ENCODE results near the gene NR2F1-AS1.
A peak's percentile ranks its signal among the peaks of the same experiment; 100 is the strongest.

NR2F1-AS1 gene

GRCh38 chr5:93409691-93410090, 171.3 kb downstream of the NR2F1-AS1 start:
- no peak overlapping the region for H3K4me3 ChIP-seq (ENCODE audit: low read length)
- H3K9me3 ChIP-seq (ENCODE audit: insufficient read depth, low read depth, low read length), result no peaks in the 10 kb centered on the region
- no peaks in the 10 kb centered on the region for H3K36me3 ChIP-seq (ENCODE audit: insufficient read depth, low read length)
- H3K9ac ChIP-seq (ENCODE audit: low read depth, low read length), result no peak overlapping the region
- peaks cover 18% of the 10 kb centered on the region for H3K4me1 ChIP-seq (ENCODE audit: insufficient read depth, low read length)
- no peak overlapping the region for H3K27ac ChIP-seq (ENCODE audit: low read depth, low read length)
- H3K27me3 ChIP-seq (ENCODE audit: insufficient read depth, low read length), result no peaks in the 10 kb centered on the region

DNA sequence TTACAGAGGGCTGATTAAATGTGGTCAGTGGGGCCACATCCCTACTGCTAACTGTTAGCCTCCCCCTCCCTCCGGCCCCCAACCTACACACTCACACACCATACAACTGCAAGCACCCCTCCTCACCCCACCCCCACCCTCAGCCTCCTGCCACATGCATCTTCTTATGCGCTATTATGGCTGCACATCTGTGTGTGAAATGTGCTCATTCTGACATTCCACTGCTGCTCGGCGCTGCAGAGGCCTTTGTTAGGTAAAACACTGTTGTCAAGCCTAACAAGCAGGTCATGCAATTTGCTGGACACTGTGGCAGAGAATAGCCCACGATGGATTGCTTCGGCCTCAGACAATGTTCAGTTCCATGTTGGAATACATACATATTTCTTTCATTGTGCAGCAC, 173.6 kb downstream of the NR2F1-AS1 start:
- WGBS, result 87% methylated on average over 6 of the region's 6 CpGs
- Histone ChIP-seq H3K36me3 (ENCODE audit: insufficient read depth, low read length) (no peaks in the 10 kb centered on the region), H3K4me3 (ENCODE audit: low read length) (no peak overlapping the region), H3K27ac (ENCODE audit: low read depth, low read length) (0 out of 2 replicates have a peak overlapping the region, but pooled peaks have one; percentile 22), H3K4me1 (ENCODE audit: insufficient read depth, low read length) (peaks cover 18% of the 10 kb centered on the region), H3K9me3 (ENCODE audit: insufficient read depth, low read depth, low read length) (no peaks in the 10 kb centered on the region), H3K27me3 (ENCODE audit: insufficient read depth, low read length) (no peaks in the 10 kb centered on the region), H3K9ac (ENCODE audit: low read depth, low read length) (no peak overlapping the region)

DNA sequence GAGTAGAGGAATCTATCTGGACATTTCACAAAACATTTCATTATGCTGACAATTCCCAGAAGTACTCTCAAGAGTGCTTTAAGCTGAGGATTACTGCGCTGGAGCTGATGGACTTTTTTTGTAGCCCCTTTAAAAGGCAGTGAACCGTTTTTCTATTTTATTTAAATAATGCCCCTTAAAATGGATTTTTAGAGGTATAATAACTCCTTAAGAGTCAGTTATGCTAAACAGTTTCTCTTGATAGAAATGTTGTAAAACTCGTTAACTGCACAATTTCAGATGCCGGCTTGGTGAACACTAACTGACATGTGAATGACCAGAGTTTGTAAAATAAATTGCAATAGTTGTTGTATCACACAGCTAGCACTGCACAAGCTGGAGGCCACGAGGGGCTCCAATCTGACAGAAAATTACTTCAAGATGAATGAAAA, 174.0 kb downstream of the NR2F1-AS1 start:
- Histone ChIP-seq H3K27me3 (ENCODE audit: insufficient read depth, low read length) (no peaks in the 10 kb centered on the region), H3K27ac (ENCODE audit: low read depth, low read length) (no peak overlapping the region), H3K9ac (ENCODE audit: low read depth, low read length) (no peak overlapping the region), H3K4me3 (ENCODE audit: low read length) (no peak overlapping the region), H3K9me3 (ENCODE audit: insufficient read depth, low read depth, low read length) (no peaks in the 10 kb centered on the region), H3K4me1 (ENCODE audit: insufficient read depth, low read length) (peaks cover 18% of the 10 kb centered on the region), H3K36me3 (ENCODE audit: insufficient read depth, low read length) (no peaks in the 10 kb centered on the region)
- WGBS, result 91% methylated on average over 4 of the region's 5 CpGs

GRCh38 chr5:93404246-93404645, 176.8 kb downstream of the NR2F1-AS1 start:
- WGBS, result 92% methylated on average over 1 of the region's 1 CpG
- H3K36me3 ChIP-seq (ENCODE audit: insufficient read depth, low read length), result no peaks in the 10 kb centered on the region
- peaks cover 18% of the 10 kb centered on the region for H3K4me1 ChIP-seq (ENCODE audit: insufficient read depth, low read length)
- no peak overlapping the region for H3K9ac ChIP-seq (ENCODE audit: low read depth, low read length)
- no peak overlapping the region for H3K27ac ChIP-seq (ENCODE audit: low read depth, low read length)
- H3K4me3 ChIP-seq (ENCODE audit: low read length), result no peak overlapping the region
- no peaks in the 10 kb centered on the region for H3K9me3 ChIP-seq (ENCODE audit: insufficient read depth, low read depth, low read length)
- no peaks in the 10 kb centered on the region for H3K27me3 ChIP-seq (ENCODE audit: insufficient read depth, low read length)

DNA sequence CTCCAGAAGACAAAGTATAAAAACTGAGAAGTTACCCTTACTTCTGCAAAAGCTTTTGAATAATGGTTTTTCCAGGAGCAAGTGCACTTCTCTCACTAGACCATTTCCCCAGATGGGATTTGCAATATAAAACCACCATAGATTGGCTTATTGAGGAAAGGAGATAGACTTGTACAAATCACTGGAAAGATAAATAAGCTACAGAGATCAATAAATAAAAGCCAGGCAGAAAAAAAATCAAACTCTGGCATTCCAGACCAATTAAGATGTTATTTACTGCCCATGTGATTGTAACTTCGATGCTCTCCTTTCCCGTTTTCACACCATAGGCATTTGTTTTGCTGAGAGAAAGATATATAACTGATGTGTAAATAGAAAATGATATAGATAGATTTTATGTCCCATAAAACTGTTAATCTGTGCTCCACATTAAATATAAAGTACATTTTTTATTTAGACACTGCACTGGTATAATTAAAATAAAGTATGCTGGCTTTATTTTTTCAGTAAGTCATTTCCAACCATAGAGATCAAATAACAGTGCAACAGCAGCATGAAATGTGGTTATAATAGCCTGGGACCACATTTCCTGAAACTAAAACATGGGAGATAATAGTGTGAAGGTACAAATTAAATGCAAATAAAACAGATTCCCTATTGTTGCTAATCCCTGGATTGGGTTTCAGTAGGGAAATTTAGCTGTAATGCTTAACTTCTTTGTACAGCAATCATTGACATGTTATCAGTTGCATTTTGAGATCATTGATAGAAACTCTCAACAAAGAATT, 177.7 kb downstream of the NR2F1-AS1 start:
- Histone ChIP-seq H3K4me1 (ENCODE audit: insufficient read depth, low read length) (peaks cover 17% of the 10 kb centered on the region), H3K27ac (ENCODE audit: low read depth, low read length) (no peak overlapping the region), H3K9ac (ENCODE audit: low read depth, low read length) (no peak overlapping the region), H3K36me3 (ENCODE audit: insufficient read depth, low read length) (no peaks in the 10 kb centered on the region), H3K9me3 (ENCODE audit: insufficient read depth, low read depth, low read length) (no peaks in the 10 kb centered on the region), H3K4me3 (ENCODE audit: low read length) (no peak overlapping the region), H3K27me3 (ENCODE audit: insufficient read depth, low read length) (no peaks in the 10 kb centered on the region)
- 100% methylated on average over 1 of the region's 2 CpGs for WGBS

GRCh38 chr5:93402451-93402850, 178.6 kb downstream of the NR2F1-AS1 start:
- Histone ChIP-seq H3K9ac (ENCODE audit: low read depth, low read length) (no peak overlapping the region), H3K27me3 (ENCODE audit: insufficient read depth, low read length) (no peaks in the 10 kb centered on the region), H3K4me1 (ENCODE audit: insufficient read depth, low read length) (peaks cover 8% of the 10 kb centered on the region), H3K36me3 (ENCODE audit: insufficient read depth, low read length) (no peaks in the 10 kb centered on the region), H3K9me3 (ENCODE audit: insufficient read depth, low read depth, low read length) (no peaks in the 10 kb centered on the region), H3K4me3 (ENCODE audit: low read length) (no peak overlapping the region), H3K27ac (ENCODE audit: low read depth, low read length) (no peak overlapping the region)
- WGBS, result 98% methylated on average over 4 of the region's 4 CpGs

GRCh38 chr5:93401634-93402213, 179.3 kb downstream of the NR2F1-AS1 start:
- no peaks in the 10 kb centered on the region for H3K27me3 ChIP-seq (ENCODE audit: insufficient read depth, low read length)
- no peak overlapping the region for H3K4me3 ChIP-seq (ENCODE audit: low read length)
- H3K9me3 ChIP-seq (ENCODE audit: insufficient read depth, low read depth, low read length), result peaks cover 1% of the 10 kb centered on the region
- H3K27ac ChIP-seq (ENCODE audit: low read depth, low read length), result no peak overlapping the region
- H3K4me1 ChIP-seq (ENCODE audit: insufficient read depth, low read length), result peaks cover 1% of the 10 kb centered on the region; the same call in 1 of the 2 replicates
- H3K9ac ChIP-seq (ENCODE audit: low read depth, low read length), result no peak overlapping the region
- 84% methylated on average over 2 of the region's 3 CpGs for WGBS
- H3K36me3 ChIP-seq (ENCODE audit: insufficient read depth, low read length), result no peaks in the 10 kb centered on the region

DNA sequence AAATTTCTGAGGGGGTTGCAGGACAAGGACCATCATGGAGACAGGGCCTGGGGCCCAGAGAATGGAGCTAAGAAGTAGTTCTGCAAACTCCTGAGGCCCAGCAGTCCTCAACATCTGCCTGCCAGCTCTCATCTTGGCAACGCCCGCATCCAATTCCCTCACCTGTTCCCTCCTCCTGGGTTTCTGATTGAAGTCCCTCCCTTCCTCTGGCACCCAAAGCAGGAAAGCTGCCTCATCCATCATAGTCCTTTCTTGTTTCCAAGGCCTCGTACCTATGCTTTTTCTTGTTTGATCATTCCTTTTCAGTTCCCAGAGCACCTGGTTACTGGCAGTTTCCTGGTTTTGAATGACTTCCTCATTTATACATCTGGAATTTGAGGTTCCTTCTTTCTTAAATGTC, 181.3 kb downstream of the NR2F1-AS1 start:
- H3K36me3 ChIP-seq (ENCODE audit: insufficient read depth, low read length), result no peaks in the 10 kb centered on the region
- no peak overlapping the region for H3K27ac ChIP-seq (ENCODE audit: low read depth, low read length)
- 75% methylated on average over 3 of the region's 3 CpGs for WGBS
- no peak overlapping the region for H3K4me3 ChIP-seq (ENCODE audit: low read length)
- no peaks in the 10 kb centered on the region for H3K27me3 ChIP-seq (ENCODE audit: insufficient read depth, low read length)
- no peaks in the 10 kb centered on the region for H3K4me1 ChIP-seq (ENCODE audit: insufficient read depth, low read length)
- no peak overlapping the region for H3K9ac ChIP-seq (ENCODE audit: low read depth, low read length)
- H3K9me3 ChIP-seq (ENCODE audit: insufficient read depth, low read depth, low read length), result peaks cover 6% of the 10 kb centered on the region

DNA sequence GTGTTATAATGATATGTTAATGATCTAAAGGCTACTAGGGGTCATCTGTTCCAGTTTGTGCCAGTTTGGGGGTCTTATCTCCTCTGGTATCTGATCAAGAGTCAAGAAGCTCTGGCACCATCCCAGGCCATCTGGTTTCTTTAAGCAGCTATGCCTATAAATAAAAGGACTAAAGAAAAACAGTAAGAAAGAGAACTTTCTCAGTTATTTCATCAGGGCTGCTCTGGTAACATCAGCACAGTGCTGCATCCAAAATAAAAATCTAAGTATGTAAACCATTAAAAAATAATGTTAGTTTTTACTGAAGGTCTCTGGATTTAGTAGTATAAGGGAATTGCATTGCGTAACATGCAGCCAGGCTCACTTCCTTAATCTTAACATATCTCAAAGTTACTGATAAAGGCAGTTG, 185.0 kb downstream of the NR2F1-AS1 start:
- H3K4me3 ChIP-seq (ENCODE audit: low read length), result no peak overlapping the region
- peaks cover 6% of the 10 kb centered on the region for H3K9me3 ChIP-seq (ENCODE audit: insufficient read depth, low read depth, low read length)
- no peaks in the 10 kb centered on the region for H3K4me1 ChIP-seq (ENCODE audit: insufficient read depth, low read length)
- H3K27ac ChIP-seq (ENCODE audit: low read depth, low read length), result no peak overlapping the region
- no peaks in the 10 kb centered on the region for H3K36me3 ChIP-seq (ENCODE audit: insufficient read depth, low read length)
- WGBS, result 100% methylated on average over 1 of the region's 1 CpG
- no peak overlapping the region for H3K9ac ChIP-seq (ENCODE audit: low read depth, low read length)
- H3K27me3 ChIP-seq (ENCODE audit: insufficient read depth, low read length), result no peaks in the 10 kb centered on the region

DNA sequence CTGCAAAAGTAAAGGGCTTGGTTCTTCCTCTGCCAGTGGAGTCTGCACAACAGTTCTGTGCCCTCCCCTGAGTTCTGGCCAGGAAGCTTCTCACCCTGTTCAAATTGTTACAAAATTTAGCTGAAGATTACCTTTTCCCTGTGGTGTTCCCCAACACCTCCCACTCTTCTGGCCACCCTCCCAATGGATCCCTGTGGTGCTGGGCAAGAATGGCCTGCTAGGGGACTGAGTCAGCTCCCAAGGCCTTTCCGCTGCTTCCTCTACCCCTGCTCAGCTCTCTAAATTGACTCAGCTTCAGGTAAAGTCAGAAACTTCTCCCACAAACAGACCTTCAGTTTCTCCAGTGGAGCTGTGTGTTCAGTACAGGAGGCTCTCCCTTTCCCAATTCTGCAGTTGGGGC, 186.0 kb downstream of the NR2F1-AS1 start:
- Histone ChIP-seq H3K36me3 (ENCODE audit: insufficient read depth, low read length) (no peaks in the 10 kb centered on the region), H3K9ac (ENCODE audit: low read depth, low read length) (no peak overlapping the region), H3K27ac (ENCODE audit: low read depth, low read length) (no peak overlapping the region), H3K4me3 (ENCODE audit: low read length) (no peak overlapping the region), H3K27me3 (ENCODE audit: insufficient read depth, low read length) (no peaks in the 10 kb centered on the region), H3K9me3 (ENCODE audit: insufficient read depth, low read depth, low read length) (peaks cover 6% of the 10 kb centered on the region), H3K4me1 (ENCODE audit: insufficient read depth, low read length) (no peaks in the 10 kb centered on the region)
- WGBS, result 100% methylated on average over 1 of the region's 1 CpG

DNA sequence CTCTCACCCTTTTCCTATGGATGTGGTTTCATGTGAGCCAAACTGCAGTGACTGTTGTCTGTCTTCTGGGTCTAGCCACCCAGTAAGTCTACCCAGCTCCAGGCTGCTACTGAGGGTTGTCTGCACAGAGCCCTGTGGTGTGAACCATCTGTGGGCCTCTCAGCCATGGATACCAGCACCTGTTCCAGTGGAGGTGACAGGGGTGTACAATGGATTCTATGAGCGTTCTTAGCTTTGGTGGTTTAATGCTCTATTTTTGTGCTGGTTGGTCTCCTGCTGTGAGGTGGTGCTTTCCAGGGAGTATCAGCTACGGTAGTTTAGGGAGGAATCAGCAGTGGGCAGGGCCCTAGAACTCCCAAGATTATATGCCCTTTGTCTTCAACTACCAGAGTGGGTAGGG, 186.7 kb downstream of the NR2F1-AS1 start:
- Histone ChIP-seq H3K9ac (ENCODE audit: low read depth, low read length) (no peak overlapping the region), H3K4me3 (ENCODE audit: low read length) (no peak overlapping the region), H3K27ac (ENCODE audit: low read depth, low read length) (no peak overlapping the region), H3K36me3 (ENCODE audit: insufficient read depth, low read length) (no peaks in the 10 kb centered on the region), H3K27me3 (ENCODE audit: insufficient read depth, low read length) (no peaks in the 10 kb centered on the region), H3K9me3 (ENCODE audit: insufficient read depth, low read depth, low read length) (peaks cover 6% of the 10 kb centered on the region), H3K4me1 (ENCODE audit: insufficient read depth, low read length) (no peaks in the 10 kb centered on the region)
- 92% methylated on average over 2 of the region's 2 CpGs for WGBS

All from HUES64 (cell line).